HG03045 (cell line): ENCODE data around the gene ETS1.

Source experiments
- ATAC-seq: cut with Tn5 transposase; IDR thresholded peaks from one replicate; pipeline ENCODE4 v1.9.1; 2021; ENCODE audit warnings: mild to moderate bottlenecking, moderate library complexity; ENCODE audit not compliant: unreplicated experiment

The ETS1 gene

GRCh38 chr11:128491195-128491936, 96.0 kb downstream of the ETS1 start:
- ATAC-seq, result no peak

- ATAC-seq, result no peak
These were observed 97.3 kb downstream of the ETS1 start for GRCh38 chr11:128490092-128490491.

GRCh38 chr11:128488471-128488870, 98.9 kb downstream of the ETS1 start:
- no peak for ATAC-seq

GRCh38 chr11:128487978-128488377, 99.4 kb downstream of the ETS1 start:
- no peak for ATAC-seq

- no peak for ATAC-seq
These were observed 103.2 kb downstream of the ETS1 start for GRCh38 chr11:128484172-128484571.

GRCh38 chr11:128483211-128483788, 104.1 kb downstream of the ETS1 start:
- ATAC-seq, result peak; percentile 73

- ATAC-seq, result peak; percentile 57
These were observed 104.7 kb downstream of the ETS1 start for GRCh38 chr11:128482512-128483191.

- ATAC-seq, result no peak
These were observed 105.3 kb downstream of the ETS1 start for GRCh38 chr11:128482092-128482491.

- ATAC-seq, result no peak
These were observed 106.2 kb downstream of the ETS1 start for GRCh38 chr11:128481135-128481534.

GRCh38 chr11:128480665-128481064, 106.7 kb downstream of the ETS1 start:
- no peak for ATAC-seq

- ATAC-seq, result no peak
These were observed 107.3 kb downstream of the ETS1 start for GRCh38 chr11:128480066-128480465.

GRCh38 chr11:128479144-128479543, 108.2 kb downstream of the ETS1 start:
- ATAC-seq, result no peak

GRCh38 chr11:128478305-128478704, 109.1 kb downstream of the ETS1 start:
- no peak for ATAC-seq

- ATAC-seq, result no peak
These were observed 109.5 kb downstream of the ETS1 start for GRCh38 chr11:128477811-128478210.

- ATAC-seq, result no peak
These were observed 110.1 kb downstream of the ETS1 start for GRCh38 chr11:128477278-128477677.

- ATAC-seq, result no peak
These were observed 110.6 kb downstream of the ETS1 start for GRCh38 chr11:128476729-128477128.

- no peak for ATAC-seq
These were observed 111.3 kb downstream of the ETS1 start for GRCh38 chr11:128476049-128476448.

GRCh38 chr11:128474036-128474874, 113.1 kb downstream of the ETS1 start:
- no peak for ATAC-seq

GRCh38 chr11:128473636-128474035, 113.7 kb downstream of the ETS1 start:
- no peak for ATAC-seq

- peak; percentile 47 for ATAC-seq
These were observed 114.9 kb downstream of the ETS1 start for GRCh38 chr11:128472128-128473089.
